Fibroblast of lung (primary cell): Measurements from ENCODE around the gene CTSD. TPM values are rescaled to one million over a fixed set of nuclear protein-coding genes. Genes with fewer than 3 reads are reported as not detected.

Source experiments
- DNase-seq, 2 donors: peaks; one replicate each; pipeline versions ENCODE4 v3.0.0 to v3.0.0-alpha.2; 2010; ENCODE audit warnings: low read depth in 2 of 2
- H2AFZ ChIP-seq: 2 replicates; pipeline ENCODE4 v1.5.1; 2012; ENCODE audit warnings: low read length, control low read depth, inconsistent platforms
- H3K27ac ChIP-seq: 2 replicates; pipeline ENCODE4 v1.5.1; 2011; ENCODE audit warnings: low read length, control low read depth; ENCODE audit not compliant: insufficient read depth
- H3K27me3 ChIP-seq: 2 replicates; pipeline ENCODE4 v1.5.1; 2011; ENCODE audit warnings: mild to moderate bottlenecking, low read length; ENCODE audit not compliant: control insufficient read depth, insufficient read depth
- H3K36me3 ChIP-seq: 2 replicates; pipeline ENCODE4 v1.5.1; 2011; ENCODE audit warnings: low read length; ENCODE audit not compliant: control insufficient read depth, insufficient read depth
- H3K4me1 ChIP-seq: 2 replicates; pipeline ENCODE4 v1.5.1; 2011; ENCODE audit warnings: low read length; ENCODE audit not compliant: control insufficient read depth, insufficient read depth; ENCODE audit errors: extremely low read depth
- H3K4me2 ChIP-seq: 2 replicates; pipeline ENCODE4 v1.5.1; 2011; ENCODE audit warnings: low read length, control low read depth; ENCODE audit not compliant: insufficient read depth; ENCODE audit errors: extremely low read depth
- H3K4me3 ChIP-seq, 4 experiments: fragments of 200-600 bp in 1 of 4; sonication (generic) in 1 of 4; replicated peaks in 1 of 4; 2 replicates each; pipeline ENCODE4 v1.5.1; 2011 to 2016; ENCODE audit warnings: low read length in 4 of 4, low read depth in 3 of 4, mild to moderate bottlenecking in 3 of 4, control low read depth in 2 of 4, inconsistent platforms in 1 of 4, mixed read lengths in 1 of 4; ENCODE audit not compliant: insufficient read depth in 1 of 4; ENCODE audit errors: control extremely low read depth in 1 of 4
- H3K79me2 ChIP-seq: 2 replicates; pipeline ENCODE4 v1.5.1; 2012; ENCODE audit warnings: mild to moderate bottlenecking, low read length, inconsistent platforms; ENCODE audit not compliant: control insufficient read depth, insufficient read depth
- H3K9ac ChIP-seq: 2 replicates; pipeline ENCODE4 v1.5.1; 2011; ENCODE audit warnings: mild to moderate bottlenecking, low read length, control low read depth; ENCODE audit not compliant: insufficient read depth
- H3K9me3 ChIP-seq: 2 replicates; pipeline ENCODE4 v1.5.1; 2012; ENCODE audit warnings: low read depth, low read length; ENCODE audit not compliant: control insufficient read depth, insufficient read depth
- H4K20me1 ChIP-seq: 2 replicates; pipeline ENCODE4 v1.5.1; 2011; ENCODE audit warnings: low read length; ENCODE audit not compliant: control insufficient read depth, insufficient read depth; ENCODE audit errors: extremely low read depth
- EZH2 ChIP-seq: IDR thresholded peaks from 2 replicates; pipeline ENCODE4 v1.5.1; 2012; ENCODE audit warnings: low read length, control low read depth, mild to moderate bottlenecking; ENCODE audit errors: missing control alignments
- polyA plus RNA-seq, 2 donors: library from polyadenylated mRNA; depleted of rRNA in 1 of 2; stranded (reverse) in 1 of 2; unstranded in 1 of 2; fragments of >200 nt; gene quantifications; 2 replicates each; pipeline ENCODE4 v1.2.1, GENCODE V29; 2011 to 2012; ENCODE audit warnings: missing spikeins in 1 of 2
- total RNA-seq: library from RNA; depleted of rRNA; stranded (reverse); fragments of >200 nt; gene quantifications from 2 replicates; pipeline ENCODE4 v1.2.1, GENCODE V29; 2014
- TF ChIP-seq, protein P1 (sequence below), 2 donors: IDR thresholded peaks in 1 of 2; conservative IDR thresholded peaks in 1 of 2; 1 replicate in 1 of 2; 2 replicates in 1 of 2; pipeline ENCODE4 v1.5.1; 2011 to 2012; ENCODE audit warnings: low read length in 2 of 2, control low read depth in 1 of 2, inconsistent platforms in 1 of 2, low read depth in 1 of 2, mild to moderate bottlenecking in 1 of 2

CTSD gene
- total and polyA plus RNA-seq, 2 donors (not counting 1 experiment from before 2014, with no cell fraction given), result 135 to 253 TPM

DNA sequence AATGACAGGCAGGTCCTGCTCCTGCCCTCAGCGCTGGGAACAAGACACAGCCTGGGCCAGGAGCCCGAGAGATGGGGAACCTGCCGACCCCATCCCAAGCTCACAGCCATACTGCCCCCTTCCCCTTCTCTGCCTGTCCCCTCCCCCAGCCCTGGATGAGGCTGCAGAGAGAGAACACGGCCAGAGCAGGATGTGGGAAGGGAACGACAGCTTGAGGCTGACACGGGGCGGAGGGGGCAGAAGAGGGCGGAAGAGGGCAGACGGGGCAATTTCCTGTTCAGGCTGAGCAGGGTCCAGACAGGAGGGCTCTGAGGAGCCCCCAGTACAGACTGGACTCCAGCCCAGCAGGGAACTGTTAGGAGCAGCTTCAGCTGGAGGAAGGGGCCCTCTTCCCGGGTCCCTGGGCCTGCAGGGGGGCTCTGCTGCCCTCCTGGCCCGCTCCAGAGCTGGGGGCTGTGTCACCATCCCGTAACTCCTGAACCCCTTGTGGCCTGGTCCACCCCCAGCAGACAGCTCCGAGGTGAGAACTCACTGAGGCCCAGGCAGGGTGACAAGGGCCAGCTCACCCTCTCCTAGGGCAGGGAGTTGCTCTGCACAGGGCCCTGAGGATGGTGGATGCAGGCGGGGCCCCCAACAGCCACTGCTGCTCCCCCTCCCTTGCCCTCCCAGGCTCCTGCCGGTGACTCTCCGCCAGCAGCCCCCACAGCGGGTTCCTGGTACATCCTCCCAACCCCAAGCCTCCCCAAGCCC is 5.7 kb downstream of the CTSD start:
- no peak overlapping the region for H3K9ac ChIP-seq
- peaks cover 22% of the 10 kb centered on the region for H3K36me3 ChIP-seq
- H3K4me3 ChIP-seq, result no peak overlapping the region
- no peak overlapping the region for H3K27ac ChIP-seq
- H3K4me2 ChIP-seq, result no peak overlapping the region
- DNase-seq, result no peak
- TF ChIP-seq, protein P1, sequence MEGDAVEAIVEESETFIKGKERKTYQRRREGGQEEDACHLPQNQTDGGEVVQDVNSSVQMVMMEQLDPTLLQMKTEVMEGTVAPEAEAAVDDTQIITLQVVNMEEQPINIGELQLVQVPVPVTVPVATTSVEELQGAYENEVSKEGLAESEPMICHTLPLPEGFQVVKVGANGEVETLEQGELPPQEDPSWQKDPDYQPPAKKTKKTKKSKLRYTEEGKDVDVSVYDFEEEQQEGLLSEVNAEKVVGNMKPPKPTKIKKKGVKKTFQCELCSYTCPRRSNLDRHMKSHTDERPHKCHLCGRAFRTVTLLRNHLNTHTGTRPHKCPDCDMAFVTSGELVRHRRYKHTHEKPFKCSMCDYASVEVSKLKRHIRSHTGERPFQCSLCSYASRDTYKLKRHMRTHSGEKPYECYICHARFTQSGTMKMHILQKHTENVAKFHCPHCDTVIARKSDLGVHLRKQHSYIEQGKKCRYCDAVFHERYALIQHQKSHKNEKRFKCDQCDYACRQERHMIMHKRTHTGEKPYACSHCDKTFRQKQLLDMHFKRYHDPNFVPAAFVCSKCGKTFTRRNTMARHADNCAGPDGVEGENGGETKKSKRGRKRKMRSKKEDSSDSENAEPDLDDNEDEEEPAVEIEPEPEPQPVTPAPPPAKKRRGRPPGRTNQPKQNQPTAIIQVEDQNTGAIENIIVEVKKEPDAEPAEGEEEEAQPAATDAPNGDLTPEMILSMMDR (conservative IDR thresholded peaks at IDR 0.05 in 1 of 2, IDR thresholded peaks at IDR 0.05 in 1 of 2; ENCODE audit: low read depth in 1 of 2, low read length in 2 of 2), result no peak
- TF ChIP-seq EZH2, result no peak
- no peaks in the 10 kb centered on the region for H3K9me3 ChIP-seq
- no peaks in the 10 kb centered on the region for H4K20me1 ChIP-seq
- H3K4me1 ChIP-seq, result peaks cover 26% of the 10 kb centered on the region
- H3K79me2 ChIP-seq, result peaks cover 8% of the 10 kb centered on the region
- H3K27me3 ChIP-seq, result no peaks in the 10 kb centered on the region
- no peak overlapping the region for H2AFZ ChIP-seq

DNA sequence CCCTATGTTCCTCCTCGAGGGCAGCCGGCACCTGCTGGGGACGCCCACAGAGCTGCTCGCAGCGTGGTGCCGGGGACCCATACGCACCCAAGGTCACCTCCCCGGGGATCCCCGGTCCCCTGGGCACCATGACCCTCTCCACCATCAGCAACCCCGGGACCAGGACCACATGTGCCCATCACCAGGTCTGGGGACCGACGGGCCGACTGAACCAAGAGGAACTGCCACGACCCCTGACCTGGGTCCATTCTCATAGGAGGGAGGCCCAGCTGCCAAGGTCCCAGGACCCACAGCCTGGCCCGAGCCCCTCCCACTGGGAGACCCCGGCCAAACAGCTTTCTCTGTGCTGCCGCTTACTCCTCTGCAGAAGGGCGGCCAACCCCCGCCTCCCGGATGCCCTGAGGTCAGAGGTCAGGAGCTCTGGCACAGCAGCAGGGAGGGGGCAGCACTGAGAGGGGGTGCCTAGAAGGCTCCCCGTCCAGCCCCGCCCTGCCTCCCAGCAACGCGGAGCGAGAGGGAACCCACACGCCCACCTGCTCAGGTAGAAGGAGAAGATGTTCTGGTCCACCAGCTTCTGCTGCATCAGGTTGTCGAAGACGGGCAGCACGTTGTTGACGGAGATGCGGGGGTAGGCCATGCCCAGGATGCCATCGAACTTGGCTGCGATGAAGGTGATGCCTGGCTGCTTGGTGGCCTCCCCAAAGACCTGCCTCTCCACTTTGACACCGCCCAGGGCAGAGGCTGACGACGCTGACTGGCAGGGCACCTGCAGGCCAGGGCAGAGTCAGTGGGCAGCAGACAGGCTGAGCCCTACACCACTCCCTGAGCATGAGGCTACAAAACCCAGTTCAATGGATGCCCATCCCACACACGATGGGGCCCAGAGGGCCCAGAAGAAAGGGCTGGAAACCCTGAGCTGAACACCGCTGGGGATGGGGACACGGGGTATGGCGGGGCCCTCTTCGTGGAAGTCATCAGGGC is 6.6 kb downstream of the CTSD start:
- Histone ChIP-seq H3K9me3 (no peaks in the 10 kb centered on the region), H3K36me3 (peaks cover 23% of the 10 kb centered on the region), H3K4me1 (peaks cover 16% of the 10 kb centered on the region)

More for the DNA sequence above, 6.6 kb downstream of the CTSD start:
- no peaks in the 10 kb centered on the region for H3K27me3 ChIP-seq
- H3K4me3 ChIP-seq, result no peak overlapping the region
- H3K9ac ChIP-seq, result no peak overlapping the region
- H3K79me2 ChIP-seq, result peaks cover 4% of the 10 kb centered on the region
- H4K20me1 ChIP-seq, result no peaks in the 10 kb centered on the region
- H3K4me2 ChIP-seq, result no peak overlapping the region
- no peak for DNase-seq
- TF ChIP-seq, protein P1 (conservative IDR thresholded peaks at IDR 0.05 in 1 of 2, IDR thresholded peaks at IDR 0.05 in 1 of 2; ENCODE audit: low read depth in 1 of 2, low read length in 2 of 2), result no peak
- no peak for TF ChIP-seq EZH2
- no peak overlapping the region for H3K27ac ChIP-seq
- H2AFZ ChIP-seq, result no peak overlapping the region
